Endothelial cell (in vitro differentiated cells): ENCODE data around the gene ATXN1. TPM values are rescaled to one million over a fixed set of nuclear protein-coding genes. Genes with fewer than 3 reads are reported as not detected.

ENCODE experiments used
- DNase-seq: peaks from one replicate; pipeline ENCODE4 v3.0.0; 2021; ENCODE audit warnings: low spot score
- H3K27ac Mint-ChIP-seq: one replicate; pipeline ENCODE4 v1.8.0; 2021; ENCODE audit warnings: mixed read lengths, inconsistent platforms; ENCODE audit not compliant: unreplicated experiment
- H3K27me3 Mint-ChIP-seq: one replicate; pipeline ENCODE4 v1.8.0; 2021; ENCODE audit warnings: mild to moderate bottlenecking, moderate library complexity, mixed read lengths, inconsistent platforms; ENCODE audit not compliant: unreplicated experiment
- H3K36me3 Mint-ChIP-seq: one replicate; pipeline ENCODE4 v1.8.0; 2021; ENCODE audit warnings: mild to moderate bottlenecking, low read depth, mixed read lengths, inconsistent platforms; ENCODE audit not compliant: unreplicated experiment
- H3K4me1 Mint-ChIP-seq: one replicate; pipeline ENCODE4 v1.8.0; 2021; ENCODE audit warnings: mild to moderate bottlenecking, mixed read lengths, inconsistent platforms; ENCODE audit not compliant: unreplicated experiment
- H3K4me3 Mint-ChIP-seq: one replicate; pipeline ENCODE4 v1.8.0; 2021; ENCODE audit warnings: mild to moderate bottlenecking, mixed read lengths, inconsistent platforms; ENCODE audit not compliant: unreplicated experiment
- H3K9me3 Mint-ChIP-seq: one replicate; pipeline ENCODE4 v1.8.0; 2021; ENCODE audit warnings: mixed read lengths, inconsistent platforms; ENCODE audit not compliant: unreplicated experiment
- CTCF ChIP-seq: fragments of 200-600 bp; sonication (generic); IDR thresholded peaks from one replicate; pipeline ENCODE4 v1.5.0; 2021; ENCODE audit warnings: antibody characterized with exemption; ENCODE audit not compliant: unreplicated experiment
- total RNA-seq: library from RNA; stranded (reverse); fragmentation: NEBNext Ultra II Directional; extraction: Animal tissue kit (Norgen Biotek cat#: 25700); gene quantifications from one replicate; pipeline ENCODE4 v1.2.1, GENCODE V29; 2021; ENCODE audit not compliant: unreplicated experiment

Gene ATXN1
- total RNA-seq, 1 donor from 2014 or later: 18.7 TPM

GRCh38 chr6:16671302-16672289 is 89.7 kb downstream of the ATXN1 start:
- Mint-ChIP-seq H3K27ac (no peak overlapping the region), H3K27me3 (no peaks in the 10 kb centered on the region), H3K36me3 (no peaks in the 10 kb centered on the region), H3K9me3 (no peaks in the 10 kb centered on the region), H3K4me3 (no peak overlapping the region), H3K4me1 (no peaks in the 10 kb centered on the region)
- no peak for TF ChIP-seq CTCF
- no peak for DNase-seq

DNA sequence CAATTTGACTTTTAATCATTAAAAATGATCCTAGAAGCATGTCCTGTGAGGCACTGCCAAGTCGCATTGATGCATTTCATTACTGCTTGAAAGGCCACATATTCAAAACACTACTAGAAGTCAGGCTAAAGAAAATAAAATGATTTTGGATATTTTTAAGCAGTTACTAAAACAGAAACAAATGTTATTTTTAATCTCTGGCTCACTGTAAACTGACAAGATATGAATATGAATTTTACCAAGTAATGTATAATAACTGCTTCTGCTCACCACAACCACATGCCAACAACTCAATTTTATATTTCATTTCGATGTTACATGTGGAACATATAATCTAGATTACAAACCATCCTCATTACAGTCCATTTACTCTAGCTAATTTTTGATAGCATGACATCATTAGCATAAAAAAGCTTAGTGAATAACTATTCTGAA is 90.6 kb downstream of the ATXN1 start:
- no peaks in the 10 kb centered on the region for H3K9me3 Mint-ChIP-seq
- H3K27ac Mint-ChIP-seq: no peak overlapping the region
- H3K4me1 Mint-ChIP-seq: no peaks in the 10 kb centered on the region
- no peak for TF ChIP-seq CTCF
- DNase-seq: no peak
- H3K4me3 Mint-ChIP-seq: no peak overlapping the region
- H3K27me3 Mint-ChIP-seq: no peaks in the 10 kb centered on the region
- H3K36me3 Mint-ChIP-seq: no peaks in the 10 kb centered on the region

GRCh38 chr6:16670183-16670582 is 91.1 kb downstream of the ATXN1 start:
- H3K27ac Mint-ChIP-seq: no peak overlapping the region
- H3K9me3 Mint-ChIP-seq: no peaks in the 10 kb centered on the region
- no peaks in the 10 kb centered on the region for H3K27me3 Mint-ChIP-seq
- no peak for TF ChIP-seq CTCF
- no peaks in the 10 kb centered on the region for H3K4me1 Mint-ChIP-seq
- no peaks in the 10 kb centered on the region for H3K36me3 Mint-ChIP-seq
- H3K4me3 Mint-ChIP-seq: no peak overlapping the region
- DNase-seq: no peak

GRCh38 chr6:16669227-16669626 is 92.0 kb downstream of the ATXN1 start:
- H3K4me1 Mint-ChIP-seq: no peaks in the 10 kb centered on the region
- H3K27me3 Mint-ChIP-seq: no peaks in the 10 kb centered on the region
- H3K36me3 Mint-ChIP-seq: no peaks in the 10 kb centered on the region

More at GRCh38 chr6:16669227-16669626, 92.0 kb downstream of the ATXN1 start:
- no peak overlapping the region for H3K27ac Mint-ChIP-seq
- no peak for DNase-seq
- TF ChIP-seq CTCF: no peak
- no peak overlapping the region for H3K4me3 Mint-ChIP-seq
- H3K9me3 Mint-ChIP-seq: no peaks in the 10 kb centered on the region
